ENCODE measurements around the gene MYH7B. TPM values are rescaled to one million over a fixed set of nuclear protein-coding genes. Genes with fewer than 3 reads are reported as not detected.

Gene MYH7B
- total and polyA plus RNA-seq, 2 donors (not counting 3 experiments of a cell fraction or from before 2014, with no cell fraction given), result 0.03 TPM; not detected in 1

- TF ChIP-seq POLR2AphosphoS5 (IDR thresholded peaks at IDR 0.05; ENCODE audit: insufficient read depth, low read depth, low read length), result no peak
- TF ChIP-seq JUN (IDR thresholded peaks at IDR 0.05; ENCODE audit: borderline replicate concordance, insufficient read depth, insufficient read length, low read depth), result no peak
- no peak for TF ChIP-seq FOS (IDR thresholded peaks at IDR 0.05; ENCODE audit: borderline replicate concordance, insufficient read depth, low read length)
- TF ChIP-seq EZH2 (IDR thresholded peaks at IDR 0.05; ENCODE audit: borderline replicate concordance, low read depth, low read length, severe bottlenecking), result no peak
- no peak for TF ChIP-seq GATA2 (IDR thresholded peaks at IDR 0.05; ENCODE audit: insufficient read depth, insufficient read length, low read depth, low read length)
- no peak for TF ChIP-seq POLR2A (IDR thresholded peaks at IDR 0.05; ENCODE audit: low read depth, low read length)
- H3K27me3 ChIP-seq (ENCODE audit: control insufficient read depth in 2 of 2, insufficient read depth in 2 of 2, low read length in 2 of 2), result no peaks in the 10 kb centered on the region
- no peak overlapping the region for H3K9ac ChIP-seq (replicated peaks; ENCODE audit: extremely low read depth, insufficient read depth, low read length)
- peaks cover 13% of the 10 kb centered on the region for H3K4me1 ChIP-seq (ENCODE audit: control insufficient read depth, extremely low read depth, insufficient read depth, low read length)
- no peak for DNase-seq (ENCODE audit: low read depth, low spot score)
- H3K9me1 ChIP-seq (replicated peaks; ENCODE audit: control insufficient read depth, extremely low read depth, insufficient read depth, low read length), result peaks cover 2% of the 10 kb centered on the region
- H2AFZ ChIP-seq (ENCODE audit: low read depth, low read length), result no peak overlapping the region
- H3K4me2 ChIP-seq (ENCODE audit: insufficient read depth, low read length), result no peak overlapping the region
- H3K9me3 ChIP-seq (replicated peaks; ENCODE audit: control insufficient read depth, insufficient read depth, low read length), result no peaks in the 10 kb centered on the region
- intact Hi-C loops (cut with micrococcal nuclease) (no loop called here), dilution Hi-C loops (cut with MboI; ENCODE audit: extremely low pct_ligation_motif_present, low sequenced_read_pairs) (no loop called here)
- H3K27ac ChIP-seq (ENCODE audit: insufficient read depth, low read depth, low read length), result no peak overlapping the region
- H3K4me3 ChIP-seq (replicated peaks in 1 of 3; ENCODE audit: insufficient read depth in 1 of 3, low read depth in 1 of 3, low read length in 3 of 3), result no peak overlapping the region
- peaks cover 2 to 7% of the 10 kb centered on the region in 2 experiments for H3K36me3 ChIP-seq (ENCODE audit: control insufficient read depth in 2 of 2, extremely low read depth in 1 of 2, insufficient read depth in 2 of 2, low read length in 2 of 2)
- ChIA-PET CTCF (no interaction called here), POLR2A (no interaction called here)
- no peaks in the 10 kb centered on the region for H3K79me2 ChIP-seq (ENCODE audit: control insufficient read depth, insufficient read depth, low read length)
- BruUV-seq (replicated peaks), result no TSS peak
- H4K20me1 ChIP-seq (replicated peaks; ENCODE audit: control insufficient read depth, extremely low read depth, insufficient read depth, low read length), result no peaks in the 10 kb centered on the region
- no peak for FAIRE-seq
Observed at GRCh38 chr20:34945315-34946077, 10.2 kb upstream of the MYH7B start.

- no peak overlapping the region for H3K4me3 ChIP-seq (replicated peaks in 1 of 3; ENCODE audit: insufficient read depth in 1 of 3, low read depth in 1 of 3, low read length in 3 of 3)
- H3K4me1 ChIP-seq (ENCODE audit: control insufficient read depth, extremely low read depth, insufficient read depth, low read length), result peaks cover 3% of the 10 kb centered on the region
- no peak overlapping the region for H3K27ac ChIP-seq (ENCODE audit: insufficient read depth, low read depth, low read length)
- H3K9me3 ChIP-seq (replicated peaks; ENCODE audit: control insufficient read depth, insufficient read depth, low read length), result no peaks in the 10 kb centered on the region
- no peaks in the 10 kb centered on the region for H3K27me3 ChIP-seq (ENCODE audit: control insufficient read depth in 2 of 2, insufficient read depth in 2 of 2, low read length in 2 of 2)
- ChIA-PET POLR2A (no interaction called here), CTCF (interaction anchor here (1.0 kb wide), 1 partner anchor 73 kb away, joined by 3 read pairs; no protein-coding TSS in a partner anchor)
- H3K36me3 ChIP-seq (ENCODE audit: control insufficient read depth in 2 of 2, extremely low read depth in 1 of 2, insufficient read depth in 2 of 2, low read length in 2 of 2), result peaks cover 2 to 7% of the 10 kb centered on the region in 2 experiments
- no peak overlapping the region for H2AFZ ChIP-seq (ENCODE audit: low read depth, low read length)
- H3K4me2 ChIP-seq (ENCODE audit: insufficient read depth, low read length), result no peak overlapping the region
- dilution Hi-C loops (cut with MboI; ENCODE audit: extremely low pct_ligation_motif_present, low sequenced_read_pairs) (no loop called here), intact Hi-C loops (cut with micrococcal nuclease) (no loop called here)
- no peak overlapping the region for H3K9ac ChIP-seq (replicated peaks; ENCODE audit: extremely low read depth, insufficient read depth, low read length)
- BruUV-seq (replicated peaks), result no TSS peak
- peaks cover 2% of the 10 kb centered on the region for H3K9me1 ChIP-seq (replicated peaks; ENCODE audit: control insufficient read depth, extremely low read depth, insufficient read depth, low read length)
- DNase-seq (ENCODE audit: low read depth, low spot score) (no peak), FAIRE-seq (no peak)
- H4K20me1 ChIP-seq (replicated peaks; ENCODE audit: control insufficient read depth, extremely low read depth, insufficient read depth, low read length), result no peaks in the 10 kb centered on the region
- H3K79me2 ChIP-seq (ENCODE audit: control insufficient read depth, insufficient read depth, low read length), result no peaks in the 10 kb centered on the region
- TF ChIP-seq POLR2A (IDR thresholded peaks at IDR 0.05; ENCODE audit: low read depth, low read length) (no peak), GATA2 (IDR thresholded peaks at IDR 0.05; ENCODE audit: insufficient read depth, insufficient read length, low read depth, low read length) (no peak), FOS (IDR thresholded peaks at IDR 0.05; ENCODE audit: borderline replicate concordance, insufficient read depth, low read length) (no peak), MYC (IDR thresholded peaks at IDR 0.05; ENCODE audit: low read depth, low read length) (no peak), MAX (IDR thresholded peaks at IDR 0.05; ENCODE audit: insufficient read depth, insufficient read length) (no peak), JUN (IDR thresholded peaks at IDR 0.05; ENCODE audit: borderline replicate concordance, insufficient read depth, insufficient read length, low read depth) (no peak), CTCF (IDR thresholded peaks at IDR 0.05; ENCODE audit: extremely low read depth in 1 of 2, insufficient read depth in 1 of 2, low read depth in 1 of 2, low read length in 2 of 2) (no peak)
Observed at GRCh38 chr20:34946661-34947060, 9.0 kb upstream of the MYH7B start.
